NCI-H510A treated with DMSO at 0.1 percent for 48 hours (cell line): ENCODE measurements around the gene RPS17.
"Not testable (repeated sequence)": the region's sequence is repeated elsewhere in the genome, so short reads cannot be mapped to it uniquely, and the experiment has no call there.

Experiments
- DNase-seq: peaks from one replicate; lab custom pipeline; 2025; lab: John Stamatoyannopoulos, UW

The RPS17 gene

GRCh38 chr15:82545478-82545877 lies 5.2 kb upstream of the RPS17 start:
- DNase-seq, result no peak

- no peak for DNase-seq
Measured at GRCh38 chr15:82545002-82545401, 4.7 kb upstream of the RPS17 start.

- DNase-seq, result no peak
Measured at GRCh38 chr15:82544431-82544830, 4.2 kb upstream of the RPS17 start.

GRCh38 chr15:82543160-82543559 lies 2.9 kb upstream of the RPS17 start:
- no peak for DNase-seq

GRCh38 chr15:82540984-82541431 lies 751 bp upstream of the RPS17 start:
- DNase-seq, result no peak

- DNase-seq, result no peak
Measured at GRCh38 chr15:82539691-82540054, 584 bp downstream of the RPS17 start.

GRCh38 chr15:82538961-82539690 lies 1.1 kb downstream of the RPS17 start:
- DNase-seq, result no peak

- DNase-seq, result no peak
Measured at GRCh38 chr15:82537351-82537908, 2.8 kb downstream of the RPS17 start.

GRCh38 chr15:82536409-82537350 lies 3.6 kb downstream of the RPS17 start:
- DNase-seq, result no peak

- DNase-seq, result no peak
Measured at GRCh38 chr15:82535566-82536408, 4.5 kb downstream of the RPS17 start.

- not testable (repeated sequence) for DNase-seq
Measured at GRCh38 chr15:82535151-82535550, 5.1 kb downstream of the RPS17 start.

GRCh38 chr15:82534457-82534861 lies 5.8 kb downstream of the RPS17 start:
- not testable (repeated sequence) for DNase-seq

GRCh38 chr15:82533801-82534200 lies 6.5 kb downstream of the RPS17 start:
- DNase-seq, result no peak

GRCh38 chr15:82532991-82533481 lies 7.2 kb downstream of the RPS17 start:
- no peak for DNase-seq

GRCh38 chr15:82532383-82532990 lies 7.8 kb downstream of the RPS17 start:
- DNase-seq, result no peak

GRCh38 chr15:82531496-82532382 lies 8.5 kb downstream of the RPS17 start:
- DNase-seq, result no peak

GRCh38 chr15:82530606-82531379 lies 9.5 kb downstream of the RPS17 start:
- DNase-seq, result no peak

GRCh38 chr15:82530006-82530405 lies 10.3 kb downstream of the RPS17 start:
- DNase-seq, result no peak

- not testable (repeated sequence) for DNase-seq
Measured at GRCh38 chr15:82513587-82513986, 26.7 kb downstream of the RPS17 start.
